GM19324 (cell line): Measurements from ENCODE around the gene NLGN3.

ENCODE experiments used
- ATAC-seq: cut with Tn5 transposase; IDR thresholded peaks from one replicate; pipeline ENCODE4 v1.9.1; 2021; ENCODE audit warnings: mild to moderate bottlenecking, moderate library complexity; ENCODE audit not compliant: unreplicated experiment, low FRiP score

Gene NLGN3

GRCh38 chrX:71199252-71200008 lies 54.8 kb downstream of the NLGN3 start:
- no peak for ATAC-seq

DNA sequence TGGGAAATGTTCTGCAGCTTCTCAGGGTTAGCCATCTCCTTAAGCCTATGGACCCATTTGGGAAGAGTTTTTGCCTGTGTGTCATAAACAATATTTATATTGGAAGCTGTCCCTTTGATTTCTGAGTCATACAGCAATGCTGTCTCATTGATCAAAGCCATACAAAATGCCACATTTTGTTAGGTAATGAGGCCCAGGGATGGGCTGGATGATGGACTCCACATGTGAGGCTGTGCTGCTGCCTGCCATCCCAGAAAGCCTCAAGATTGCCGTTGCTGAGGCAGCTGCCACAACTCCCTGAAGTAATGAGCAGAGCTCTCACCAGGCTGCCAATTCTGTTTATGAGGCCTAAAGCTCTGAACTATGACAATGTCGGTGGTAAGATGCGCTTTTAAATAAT lies 66.2 kb downstream of the NLGN3 start:
- no peak for ATAC-seq

DNA sequence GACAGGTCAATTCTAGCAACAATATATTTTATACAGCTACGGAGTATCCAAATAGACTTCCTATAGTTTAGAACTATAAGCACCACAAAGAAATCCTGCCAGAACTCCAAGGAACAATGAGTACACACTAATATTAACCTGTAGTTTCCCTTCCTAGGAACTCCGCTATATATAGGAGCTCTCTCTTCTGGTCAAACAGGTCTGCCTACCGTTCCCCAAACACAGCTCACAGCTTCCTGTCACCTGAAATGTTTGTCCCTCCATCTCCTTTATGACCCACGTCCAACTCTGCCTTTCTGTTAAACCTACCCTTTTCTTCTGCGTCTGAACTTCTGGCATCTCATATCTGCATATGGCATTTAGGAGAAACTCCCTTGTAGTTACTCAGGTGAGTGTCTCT lies 67.9 kb downstream of the NLGN3 start:
- ATAC-seq = no peak

- no peak for ATAC-seq
These were observed 69.5 kb downstream of the NLGN3 start for GRCh38 chrX:71214152-71214551.

GRCh38 chrX:71214604-71215337 lies 70.1 kb downstream of the NLGN3 start:
- no peak for ATAC-seq

DNA sequence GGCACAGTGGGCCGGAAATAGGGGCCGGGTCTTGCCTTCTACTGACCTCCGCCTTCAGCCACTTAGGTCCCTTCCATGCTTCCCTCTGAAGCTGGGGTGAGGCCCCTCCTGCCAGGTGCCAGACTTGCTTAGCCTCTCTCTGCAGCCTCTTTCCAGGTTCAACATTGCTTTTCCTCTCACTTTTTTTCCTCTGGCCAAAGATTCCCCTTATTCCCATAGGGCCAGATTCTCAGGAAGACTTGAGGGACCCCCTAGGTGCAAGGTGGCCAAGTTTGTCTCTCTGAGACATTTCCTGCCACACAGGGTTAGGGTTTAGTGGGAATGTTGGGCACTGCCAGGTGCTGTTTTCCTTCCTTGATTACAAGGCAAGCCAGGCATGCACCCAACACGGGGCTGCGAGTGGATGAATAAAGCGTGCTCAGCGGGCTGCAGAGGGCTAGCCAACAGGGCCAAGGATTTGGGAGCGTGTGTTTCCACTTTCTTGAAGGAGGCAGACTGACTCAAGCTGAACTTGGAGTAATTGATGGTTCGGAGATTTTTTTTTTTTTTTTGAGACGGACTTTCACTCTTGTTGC lies 70.8 kb downstream of the NLGN3 start:
- ATAC-seq = no peak

GRCh38 chrX:71216485-71216884 lies 71.8 kb downstream of the NLGN3 start:
- ATAC-seq = no peak

DNA sequence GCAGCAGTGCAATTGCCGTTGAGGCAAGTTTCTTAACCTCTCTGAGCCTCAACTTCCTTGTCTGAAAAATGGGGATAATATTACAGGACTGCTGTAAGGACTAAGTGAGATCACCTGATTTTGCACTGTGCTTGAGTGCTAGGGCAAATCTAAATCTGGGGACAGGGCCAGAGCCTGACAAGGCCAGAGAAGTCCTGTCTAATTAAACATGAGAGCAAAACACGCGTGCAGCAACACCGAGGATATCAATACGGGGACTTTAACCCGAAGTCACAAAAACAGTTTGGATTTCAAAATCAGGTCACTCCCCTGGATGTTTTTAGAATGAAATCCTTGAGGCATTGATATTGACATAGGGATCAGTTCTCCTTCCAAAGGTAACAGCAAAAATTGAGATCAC lies 72.7 kb downstream of the NLGN3 start:
- no peak for ATAC-seq
